Activated gamma-delta T cell (primary cell): ENCODE results near the gene PIK3C2G.
"Not testable (repeated sequence)": the region's sequence is repeated elsewhere in the genome, so short reads cannot be mapped to it uniquely, and the experiment has no call there.

Experiments
- DNase-seq: peaks from one replicate; lab custom pipeline; 2025; lab: John Stamatoyannopoulos, UW
- total RNA-seq, 2 donors: gene quantifications; one replicate each; lab custom pipeline; 2026; lab: John Stamatoyannopoulos, UW

Gene PIK3C2G
- 0 to 0.09 reads per million in 2 donors for total RNA-seq

DNA sequence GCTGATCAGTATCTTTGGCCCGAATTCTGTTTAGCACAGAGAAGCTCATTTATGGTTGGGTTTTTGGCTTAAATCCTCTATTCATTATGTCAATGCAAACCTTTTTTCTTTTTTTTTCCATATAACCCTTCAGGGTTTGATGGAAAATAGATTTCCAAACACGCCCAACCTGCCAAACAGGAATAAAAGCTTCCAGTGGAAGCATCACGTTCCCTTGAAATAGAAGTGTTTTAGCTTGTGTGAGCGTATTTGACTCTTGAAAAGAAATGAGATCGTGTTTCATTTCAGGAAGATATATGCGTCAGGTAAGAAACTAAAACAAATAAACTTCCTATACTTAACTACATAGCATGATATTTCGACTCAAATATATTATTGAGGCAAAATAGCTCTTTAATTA, at the start of gene PIK3C2G:
Gene PIK3C2G, plus strand, starts transcription at position 246 of the 400 bp plus-strand sequence. CDS start 20,564 bp downstream, outside the sequence.
- DNase-seq: no peak

- DNase-seq: no peak
Observed at GRCh38 chr12:18217966-18218365, 43.4 kb upstream of the PIK3C2G start.

DNA sequence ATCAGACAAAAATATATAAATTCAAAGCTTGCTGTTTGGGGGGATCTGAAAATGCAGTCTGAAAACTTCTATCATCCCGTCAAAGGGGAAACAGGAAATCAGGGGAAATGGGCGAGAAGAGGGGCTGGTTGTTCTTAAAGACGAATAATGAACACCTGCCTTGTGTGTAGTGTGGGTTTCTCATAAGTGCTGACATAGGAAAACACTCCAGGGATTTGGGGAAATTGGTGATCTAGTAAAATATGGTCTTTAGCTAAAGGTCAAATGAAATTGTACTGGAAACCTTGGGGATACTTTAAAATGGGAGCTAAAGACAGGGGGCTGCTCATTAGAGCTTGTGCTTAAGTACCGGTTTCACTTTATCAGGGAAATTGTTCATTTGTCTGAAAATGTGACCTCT, 39.6 kb upstream of the PIK3C2G start:
- DNase-seq: no peak

- DNase-seq: no peak
Observed at GRCh38 chr12:18222699-18223098, 38.6 kb upstream of the PIK3C2G start.

- DNase-seq: no peak
Observed at GRCh38 chr12:18224745-18225144, 36.6 kb upstream of the PIK3C2G start.

GRCh38 chr12:18239526-18239925, 21.8 kb upstream of the PIK3C2G start:
- no peak for DNase-seq

GRCh38 chr12:18242380-18243089, 18.8 kb upstream of the PIK3C2G start:
- no peak for DNase-seq

DNA sequence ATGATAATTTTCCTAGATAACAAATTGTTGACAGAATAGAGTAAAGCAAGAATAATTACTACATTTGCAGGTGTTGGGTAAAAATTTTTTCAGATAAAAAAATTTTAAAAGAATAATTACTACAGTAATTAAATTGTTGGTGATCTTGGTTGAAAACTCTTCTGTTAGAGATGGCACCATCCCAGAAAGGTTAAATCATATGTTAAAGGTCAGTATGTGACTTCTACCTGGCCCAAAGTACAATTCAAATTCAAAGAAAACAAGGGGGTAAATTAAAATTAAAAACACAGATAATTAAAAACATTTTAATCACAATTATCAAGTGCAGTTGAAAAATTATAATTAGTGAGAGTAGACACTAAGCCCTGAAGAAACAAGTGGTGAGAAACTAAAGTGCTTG, 18.1 kb upstream of the PIK3C2G start:
- no peak for DNase-seq

GRCh38 chr12:18246066-18246465, 15.3 kb upstream of the PIK3C2G start:
- no peak for DNase-seq

- DNase-seq: no peak
Observed at GRCh38 chr12:18250313-18250916, 10.9 kb upstream of the PIK3C2G start.

GRCh38 chr12:18254081-18254480, 7.2 kb upstream of the PIK3C2G start:
- DNase-seq: no peak

GRCh38 chr12:18255004-18255403, 6.3 kb upstream of the PIK3C2G start:
- not testable (repeated sequence) for DNase-seq

GRCh38 chr12:18257251-18257650, 4.1 kb upstream of the PIK3C2G start:
- DNase-seq: no peak

DNA sequence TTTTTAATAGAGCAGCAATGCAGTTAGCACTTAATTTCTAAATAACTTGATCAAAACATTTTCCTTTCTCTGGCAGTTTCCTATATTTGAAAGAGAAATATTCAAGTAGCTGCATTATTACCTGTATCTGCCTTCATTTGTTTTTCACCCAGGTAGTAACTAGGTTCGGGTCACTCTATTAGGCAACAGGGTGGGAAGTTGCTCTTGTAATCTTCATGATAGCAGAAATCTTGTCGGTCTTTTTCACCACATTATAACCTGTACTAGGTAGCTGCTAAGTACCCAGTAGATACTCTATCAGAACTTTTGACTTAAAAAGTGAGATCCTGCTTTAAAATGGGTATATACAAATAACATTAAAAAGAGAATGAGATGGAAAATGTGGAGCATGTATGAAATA, 2.4 kb upstream of the PIK3C2G start:
- no peak for DNase-seq

- no peak for DNase-seq
Observed at GRCh38 chr12:18259906-18260682, 1.2 kb upstream of the PIK3C2G start.

GRCh38 chr12:18261906-18262305, 588 bp downstream of the PIK3C2G start:
- DNase-seq: no peak

GRCh38 chr12:18262514-18262913, 1.2 kb downstream of the PIK3C2G start:
- no peak for DNase-seq

DNA sequence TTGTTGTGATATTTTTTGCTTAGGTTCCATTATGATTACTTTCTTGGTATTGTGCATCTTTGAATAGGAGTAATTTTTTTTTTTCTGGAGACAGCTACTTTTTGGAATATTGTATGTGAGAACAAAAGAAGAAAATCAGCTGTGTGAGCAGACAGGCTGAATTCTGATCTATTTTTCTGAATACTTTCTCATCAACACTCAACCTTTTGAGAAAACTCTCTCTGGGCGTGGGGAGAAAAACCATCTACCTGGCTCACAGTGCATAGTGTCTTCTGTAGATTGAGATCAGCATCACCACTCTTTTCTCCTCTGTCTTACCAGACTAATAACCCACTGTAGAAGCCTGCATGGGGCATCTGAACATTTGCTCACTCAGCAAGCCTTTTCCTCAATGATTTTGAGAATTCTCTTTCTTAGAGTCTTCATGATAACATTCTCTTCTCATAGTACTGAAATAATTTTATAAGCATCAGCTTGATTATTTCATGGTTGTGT, 3.3 kb downstream of the PIK3C2G start:
- no peak for DNase-seq

DNA sequence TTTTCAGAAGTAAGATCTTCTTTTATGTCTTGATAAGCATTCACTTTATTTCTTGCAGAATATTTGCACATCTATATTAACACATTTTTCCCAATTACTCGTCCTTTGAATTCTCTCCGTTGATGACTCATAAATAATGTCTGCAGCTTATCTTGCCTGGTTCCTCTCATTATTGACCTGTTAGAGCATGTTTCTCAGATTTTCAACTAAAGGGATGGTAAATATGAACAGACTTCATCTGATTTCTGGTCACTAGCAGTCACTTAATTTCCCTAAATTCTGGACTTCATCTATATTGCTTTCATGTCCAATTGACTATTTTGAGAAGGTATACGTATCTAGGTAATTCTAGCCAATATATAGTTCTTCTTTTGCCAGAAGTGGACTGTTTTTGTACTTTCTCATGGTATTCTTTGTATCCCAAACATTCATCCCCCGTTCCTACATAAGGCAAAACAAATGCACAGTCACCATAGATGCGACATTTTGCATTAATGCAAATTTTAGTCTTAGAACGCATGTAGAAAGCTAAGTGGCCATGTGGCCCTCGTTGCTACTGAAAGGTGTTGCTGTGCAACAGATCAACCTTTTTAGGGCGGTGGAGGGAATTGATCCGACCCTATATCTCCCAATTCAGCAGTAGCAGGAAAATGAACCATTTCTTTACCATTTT, 6.2 kb downstream of the PIK3C2G start:
- DNase-seq: no peak

DNA sequence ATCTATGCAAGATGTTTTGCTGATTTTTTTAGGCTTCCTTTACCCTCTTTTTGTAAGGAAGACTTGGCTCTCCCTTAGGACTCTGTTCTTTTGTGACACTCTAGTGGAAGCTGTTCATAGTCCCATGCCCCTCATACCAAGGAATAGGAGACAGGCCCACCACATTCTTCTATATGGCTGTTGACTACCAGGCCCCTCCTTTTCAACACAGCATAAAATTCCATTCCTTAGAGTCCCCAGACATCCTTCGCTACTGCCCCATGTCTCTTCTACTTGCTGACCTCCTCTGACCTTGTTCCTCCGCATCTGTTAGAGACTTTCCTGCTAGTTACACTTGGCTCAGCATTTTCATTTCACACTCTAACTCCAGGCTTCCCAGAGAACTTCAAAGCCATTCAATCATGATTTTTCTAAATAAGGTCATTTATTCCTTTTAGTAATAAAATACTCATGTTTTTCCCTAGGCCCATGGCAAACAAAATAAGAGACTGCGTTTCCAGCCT, 9.7 kb downstream of the PIK3C2G start:
- DNase-seq: no peak

- no peak for DNase-seq
Observed at GRCh38 chr12:18275981-18276380, 14.7 kb downstream of the PIK3C2G start.

GRCh38 chr12:18277196-18277595, 15.9 kb downstream of the PIK3C2G start:
- no peak for DNase-seq
